ACC112 (cell line): Measurements from ENCODE around the gene FRMD4B.
A peak's percentile ranks its signal among the peaks of the same experiment; 100 is the strongest.

Experiments
- H2AFZ ChIP-seq: fragments of 200-600 bp; sonication (generic); one replicate; pipeline ENCODE4 v1.6.0; 2017; ENCODE audit warnings: antibody characterized with exemption, low read length; ENCODE audit not compliant: unreplicated experiment
- H3K27ac ChIP-seq: fragments of 200-600 bp; sonication (generic); 2 replicates; pipeline ENCODE4 v1.5.1; 2014; ENCODE audit warnings: low read depth, mild to moderate bottlenecking, antibody characterized with exemption, low read length, moderate library complexity
- H3K27me3 ChIP-seq: fragments of 200-600 bp; sonication (generic); 2 replicates; pipeline ENCODE4 v1.6.1; 2014; ENCODE audit warnings: mild to moderate bottlenecking, antibody characterized with exemption, low read length, moderate library complexity, mixed read lengths; ENCODE audit not compliant: insufficient read depth
- H3K36me3 ChIP-seq: fragments of 200-600 bp; sonication (generic); 2 replicates; pipeline ENCODE4 v1.6.1; 2016; ENCODE audit warnings: mild to moderate bottlenecking, antibody characterized with exemption, low read length, moderate library complexity, mixed read lengths; ENCODE audit not compliant: insufficient read depth
- H3K4me1 ChIP-seq: fragments of 200-600 bp; sonication (generic); one replicate; pipeline ENCODE4 v1.6.1; 2016; ENCODE audit warnings: low read length, mixed read lengths; ENCODE audit not compliant: insufficient read depth, unreplicated experiment, control insufficient read depth
- H3K4me3 ChIP-seq: fragments of 200-600 bp; sonication (generic); 2 replicates; pipeline ENCODE4 v1.5.1; 2014; ENCODE audit warnings: mild to moderate bottlenecking, low read depth, low read length
- H3K79me2 ChIP-seq: fragments of 200-600 bp; sonication (generic); one replicate; pipeline ENCODE4 v1.6.0; 2016; ENCODE audit warnings: low read length; ENCODE audit not compliant: control insufficient read depth, unreplicated experiment, insufficient read depth

FRMD4B gene

GRCh38 chr3:69342074-69342473 is 43.8 kb downstream of the FRMD4B start:
- Histone ChIP-seq H3K4me1 (peaks cover 4% of the 10 kb centered on the region), H3K27me3 (peaks cover 12% of the 10 kb centered on the region; the same call in 1 of the 2 replicates), H3K36me3 (no peaks in the 10 kb centered on the region), H2AFZ (no peak overlapping the region), H3K27ac (no peak overlapping the region), H3K79me2 (no peaks in the 10 kb centered on the region), H3K4me3 (no peak overlapping the region)

- no peak overlapping the region for H3K4me3 ChIP-seq
- H3K27ac ChIP-seq = no peak overlapping the region
- H3K4me1 ChIP-seq = peaks cover 4% of the 10 kb centered on the region
- no peak overlapping the region for H2AFZ ChIP-seq
- no peaks in the 10 kb centered on the region for H3K36me3 ChIP-seq
- peaks cover 11% of the 10 kb centered on the region; the same call in 1 of the 2 replicates for H3K27me3 ChIP-seq
- no peaks in the 10 kb centered on the region for H3K79me2 ChIP-seq
Observed at GRCh38 chr3:69339760-69340159, 46.1 kb downstream of the FRMD4B start.

GRCh38 chr3:69338911-69339310 is 47.0 kb downstream of the FRMD4B start:
- Histone ChIP-seq H3K36me3 (no peaks in the 10 kb centered on the region), H3K27me3 (peaks cover 5% of the 10 kb centered on the region; the same call in 1 of the 2 replicates), H3K4me3 (no peak overlapping the region), H3K27ac (no peak overlapping the region), H3K4me1 (peaks cover 4% of the 10 kb centered on the region), H3K79me2 (no peaks in the 10 kb centered on the region), H2AFZ (no peak overlapping the region)

GRCh38 chr3:69332934-69333333 is 53.0 kb downstream of the FRMD4B start:
- Histone ChIP-seq H3K27me3 (0 out of 2 replicates have a peak, but pooled peaks cover 10% of the 10 kb centered on the region), H3K4me3 (no peak overlapping the region), H3K27ac (no peak overlapping the region), H3K79me2 (no peaks in the 10 kb centered on the region), H3K36me3 (no peaks in the 10 kb centered on the region), H2AFZ (no peak overlapping the region), H3K4me1 (no peaks in the 10 kb centered on the region)

GRCh38 chr3:69330891-69331400 is 54.9 kb downstream of the FRMD4B start:
- Histone ChIP-seq H3K27ac (no peak overlapping the region), H3K79me2 (no peaks in the 10 kb centered on the region), H3K4me3 (no peak overlapping the region), H3K27me3 (0 out of 2 replicates have a peak, but pooled peaks cover 10% of the 10 kb centered on the region), H2AFZ (no peak overlapping the region), H3K36me3 (no peaks in the 10 kb centered on the region), H3K4me1 (no peaks in the 10 kb centered on the region)

- H3K4me1 ChIP-seq = no peaks in the 10 kb centered on the region
- H3K36me3 ChIP-seq = no peaks in the 10 kb centered on the region
- H2AFZ ChIP-seq = no peak overlapping the region
- H3K79me2 ChIP-seq = no peaks in the 10 kb centered on the region
- no peak overlapping the region for H3K4me3 ChIP-seq
- H3K27me3 ChIP-seq = 0 out of 2 replicates have a peak, but pooled peaks cover 10% of the 10 kb centered on the region
- H3K27ac ChIP-seq = no peak overlapping the region
Observed at GRCh38 chr3:69329892-69330291, 56.0 kb downstream of the FRMD4B start.

- H3K79me2 ChIP-seq = no peaks in the 10 kb centered on the region
- 0 out of 2 replicates have a peak, but pooled peaks cover 8% of the 10 kb centered on the region for H3K27me3 ChIP-seq
- H3K36me3 ChIP-seq = no peaks in the 10 kb centered on the region
- peak overlapping the region; percentile 62 for H2AFZ ChIP-seq
- no peaks in the 10 kb centered on the region for H3K4me1 ChIP-seq
- H3K4me3 ChIP-seq = no peak overlapping the region
- no peak overlapping the region for H3K27ac ChIP-seq
Observed at GRCh38 chr3:69328963-69329302, 57.0 kb downstream of the FRMD4B start.

GRCh38 chr3:69328103-69328962 is 57.6 kb downstream of the FRMD4B start:
- Histone ChIP-seq H3K4me3 (no peak overlapping the region), H3K4me1 (no peaks in the 10 kb centered on the region), H3K79me2 (no peaks in the 10 kb centered on the region), H3K27ac (no peak overlapping the region), H3K36me3 (no peaks in the 10 kb centered on the region), H3K27me3 (0 out of 2 replicates have a peak, but pooled peaks cover 2% of the 10 kb centered on the region), H2AFZ (peak overlapping the region; percentile 62)

- no peaks in the 10 kb centered on the region for H3K27me3 ChIP-seq
- H3K4me3 ChIP-seq = 0 out of 2 replicates have a peak overlapping the region, but pooled peaks have one; percentile 18
- no peaks in the 10 kb centered on the region for H3K79me2 ChIP-seq
- no peaks in the 10 kb centered on the region for H3K36me3 ChIP-seq
- no peaks in the 10 kb centered on the region for H3K4me1 ChIP-seq
- peak overlapping the region; percentile 46 for H2AFZ ChIP-seq
- H3K27ac ChIP-seq = no peak overlapping the region
Observed at GRCh38 chr3:69326855-69327300, 59.0 kb downstream of the FRMD4B start.

- no peaks in the 10 kb centered on the region for H3K4me1 ChIP-seq
- no peak overlapping the region for H3K4me3 ChIP-seq
- no peak overlapping the region for H3K27ac ChIP-seq
Observed at GRCh38 chr3:69325151-69325550, 60.7 kb downstream of the FRMD4B start.

More at GRCh38 chr3:69325151-69325550, 60.7 kb downstream of the FRMD4B start:
- Histone ChIP-seq H3K36me3 (no peaks in the 10 kb centered on the region), H3K79me2 (no peaks in the 10 kb centered on the region), H2AFZ (no peak overlapping the region), H3K27me3 (no peaks in the 10 kb centered on the region)
